ENCODE data around the gene TSPAN9. TPM values are rescaled to one million over a fixed set of nuclear protein-coding genes. Genes with fewer than 3 reads are reported as not detected.

TSPAN9 gene
- total RNA-seq, 1 experiment from 2014 or later: 7.7 TPM

GRCh38 chr12:3152011-3152511 is 74.9 kb downstream of the TSPAN9 start:
- Histone ChIP-seq H3K27me3 (ENCODE audit: control insufficient read depth, insufficient read depth, low read length) (no peaks in the 10 kb centered on the region), H3K4me1 (ENCODE audit: control insufficient read depth, insufficient read depth, low read length) (no peaks in the 10 kb centered on the region), H3K9me3 (ENCODE audit: control insufficient read depth, insufficient read depth, low read depth, low read length) (no peaks in the 10 kb centered on the region), H3K4me3 (ENCODE audit: low read depth in 2 of 2, low read length in 2 of 2) (no peak overlapping the region), H3K27ac (ENCODE audit: low read length) (no peak overlapping the region), H3K36me3 (ENCODE audit: control insufficient read depth, insufficient read depth, low read length) (no peaks in the 10 kb centered on the region)
- intact Hi-C loops (cut with micrococcal nuclease; ENCODE audit: unreplicated experiment): no loop called here
- BruUV-seq (replicated peaks): no TSS peak
- DNase-seq (ENCODE audit: low read depth, low spot score) (no peak), ATAC-seq (no peak)
- ChIA-PET POLR2A (no interaction called here), CTCF (no interaction called here)
- TF ChIP-seq, protein P1, sequence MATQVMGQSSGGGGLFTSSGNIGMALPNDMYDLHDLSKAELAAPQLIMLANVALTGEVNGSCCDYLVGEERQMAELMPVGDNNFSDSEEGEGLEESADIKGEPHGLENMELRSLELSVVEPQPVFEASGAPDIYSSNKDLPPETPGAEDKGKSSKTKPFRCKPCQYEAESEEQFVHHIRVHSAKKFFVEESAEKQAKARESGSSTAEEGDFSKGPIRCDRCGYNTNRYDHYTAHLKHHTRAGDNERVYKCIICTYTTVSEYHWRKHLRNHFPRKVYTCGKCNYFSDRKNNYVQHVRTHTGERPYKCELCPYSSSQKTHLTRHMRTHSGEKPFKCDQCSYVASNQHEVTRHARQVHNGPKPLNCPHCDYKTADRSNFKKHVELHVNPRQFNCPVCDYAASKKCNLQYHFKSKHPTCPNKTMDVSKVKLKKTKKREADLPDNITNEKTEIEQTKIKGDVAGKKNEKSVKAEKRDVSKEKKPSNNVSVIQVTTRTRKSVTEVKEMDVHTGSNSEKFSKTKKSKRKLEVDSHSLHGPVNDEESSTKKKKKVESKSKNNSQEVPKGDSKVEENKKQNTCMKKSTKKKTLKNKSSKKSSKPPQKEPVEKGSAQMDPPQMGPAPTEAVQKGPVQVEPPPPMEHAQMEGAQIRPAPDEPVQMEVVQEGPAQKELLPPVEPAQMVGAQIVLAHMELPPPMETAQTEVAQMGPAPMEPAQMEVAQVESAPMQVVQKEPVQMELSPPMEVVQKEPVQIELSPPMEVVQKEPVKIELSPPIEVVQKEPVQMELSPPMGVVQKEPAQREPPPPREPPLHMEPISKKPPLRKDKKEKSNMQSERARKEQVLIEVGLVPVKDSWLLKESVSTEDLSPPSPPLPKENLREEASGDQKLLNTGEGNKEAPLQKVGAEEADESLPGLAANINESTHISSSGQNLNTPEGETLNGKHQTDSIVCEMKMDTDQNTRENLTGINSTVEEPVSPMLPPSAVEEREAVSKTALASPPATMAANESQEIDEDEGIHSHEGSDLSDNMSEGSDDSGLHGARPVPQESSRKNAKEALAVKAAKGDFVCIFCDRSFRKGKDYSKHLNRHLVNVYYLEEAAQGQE (IDR thresholded peaks at IDR 0.05; ENCODE audit: insufficient read depth in 1 of 2, low read depth in 2 of 2, low read length in 1 of 2): no peak
- no peak for TF ChIP-seq TCF7L2 (IDR thresholded peaks at IDR 0.05; ENCODE audit: low read depth, low read length)
- no peak for TF ChIP-seq POLR2AphosphoS5 (IDR thresholded peaks at IDR 0.05; ENCODE audit: low read depth, low read length)
- TF ChIP-seq SIN3A (IDR thresholded peaks at IDR 0.05; ENCODE audit: borderline replicate concordance, insufficient read depth, low read depth, low read length): no peak
- TF ChIP-seq, protein P2, sequence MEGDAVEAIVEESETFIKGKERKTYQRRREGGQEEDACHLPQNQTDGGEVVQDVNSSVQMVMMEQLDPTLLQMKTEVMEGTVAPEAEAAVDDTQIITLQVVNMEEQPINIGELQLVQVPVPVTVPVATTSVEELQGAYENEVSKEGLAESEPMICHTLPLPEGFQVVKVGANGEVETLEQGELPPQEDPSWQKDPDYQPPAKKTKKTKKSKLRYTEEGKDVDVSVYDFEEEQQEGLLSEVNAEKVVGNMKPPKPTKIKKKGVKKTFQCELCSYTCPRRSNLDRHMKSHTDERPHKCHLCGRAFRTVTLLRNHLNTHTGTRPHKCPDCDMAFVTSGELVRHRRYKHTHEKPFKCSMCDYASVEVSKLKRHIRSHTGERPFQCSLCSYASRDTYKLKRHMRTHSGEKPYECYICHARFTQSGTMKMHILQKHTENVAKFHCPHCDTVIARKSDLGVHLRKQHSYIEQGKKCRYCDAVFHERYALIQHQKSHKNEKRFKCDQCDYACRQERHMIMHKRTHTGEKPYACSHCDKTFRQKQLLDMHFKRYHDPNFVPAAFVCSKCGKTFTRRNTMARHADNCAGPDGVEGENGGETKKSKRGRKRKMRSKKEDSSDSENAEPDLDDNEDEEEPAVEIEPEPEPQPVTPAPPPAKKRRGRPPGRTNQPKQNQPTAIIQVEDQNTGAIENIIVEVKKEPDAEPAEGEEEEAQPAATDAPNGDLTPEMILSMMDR (IDR thresholded peaks at IDR 0.05): no peak
- in situ Hi-C loops (cut with HindIII; ENCODE audit: low pct_unique_long_range_greater_than_20kb, low sequenced_read_pairs): no loop called here

- H3K27me3 ChIP-seq (ENCODE audit: control insufficient read depth, insufficient read depth, low read length): no peaks in the 10 kb centered on the region
- DNase-seq (ENCODE audit: low read depth, low spot score) (no peak), ATAC-seq (no peak)
- in situ Hi-C loops (cut with HindIII; ENCODE audit: low pct_unique_long_range_greater_than_20kb, low sequenced_read_pairs) (no loop called here), intact Hi-C loops (cut with micrococcal nuclease; ENCODE audit: unreplicated experiment) (no loop called here)
- ChIA-PET POLR2A (no interaction called here), CTCF (no interaction called here)
- H3K36me3 ChIP-seq (ENCODE audit: control insufficient read depth, insufficient read depth, low read length): no peaks in the 10 kb centered on the region
- no peaks in the 10 kb centered on the region for H3K4me1 ChIP-seq (ENCODE audit: control insufficient read depth, insufficient read depth, low read length)
- no TSS peak for BruUV-seq (replicated peaks)
- H3K4me3 ChIP-seq (ENCODE audit: low read depth in 2 of 2, low read length in 2 of 2): no peak overlapping the region
- H3K9me3 ChIP-seq (ENCODE audit: control insufficient read depth, insufficient read depth, low read depth, low read length): no peaks in the 10 kb centered on the region
- TF ChIP-seq POLR2AphosphoS5 (IDR thresholded peaks at IDR 0.05; ENCODE audit: low read depth, low read length): no peak
- no peak for TF ChIP-seq TCF7L2 (IDR thresholded peaks at IDR 0.05; ENCODE audit: low read depth, low read length)
- no peak for TF ChIP-seq SIN3A (IDR thresholded peaks at IDR 0.05; ENCODE audit: borderline replicate concordance, insufficient read depth, low read depth, low read length)
- TF ChIP-seq, protein P2 (IDR thresholded peaks at IDR 0.05): no peak
- TF ChIP-seq, protein P1 (IDR thresholded peaks at IDR 0.05; ENCODE audit: insufficient read depth in 1 of 2, low read depth in 2 of 2, low read length in 1 of 2): no peak
- no peak overlapping the region for H3K27ac ChIP-seq (ENCODE audit: low read length)
These were observed 75.7 kb downstream of the TSPAN9 start for GRCh38 chr12:3152892-3153291.
